ENCODE measurements around the gene SRRM4.

DNA sequence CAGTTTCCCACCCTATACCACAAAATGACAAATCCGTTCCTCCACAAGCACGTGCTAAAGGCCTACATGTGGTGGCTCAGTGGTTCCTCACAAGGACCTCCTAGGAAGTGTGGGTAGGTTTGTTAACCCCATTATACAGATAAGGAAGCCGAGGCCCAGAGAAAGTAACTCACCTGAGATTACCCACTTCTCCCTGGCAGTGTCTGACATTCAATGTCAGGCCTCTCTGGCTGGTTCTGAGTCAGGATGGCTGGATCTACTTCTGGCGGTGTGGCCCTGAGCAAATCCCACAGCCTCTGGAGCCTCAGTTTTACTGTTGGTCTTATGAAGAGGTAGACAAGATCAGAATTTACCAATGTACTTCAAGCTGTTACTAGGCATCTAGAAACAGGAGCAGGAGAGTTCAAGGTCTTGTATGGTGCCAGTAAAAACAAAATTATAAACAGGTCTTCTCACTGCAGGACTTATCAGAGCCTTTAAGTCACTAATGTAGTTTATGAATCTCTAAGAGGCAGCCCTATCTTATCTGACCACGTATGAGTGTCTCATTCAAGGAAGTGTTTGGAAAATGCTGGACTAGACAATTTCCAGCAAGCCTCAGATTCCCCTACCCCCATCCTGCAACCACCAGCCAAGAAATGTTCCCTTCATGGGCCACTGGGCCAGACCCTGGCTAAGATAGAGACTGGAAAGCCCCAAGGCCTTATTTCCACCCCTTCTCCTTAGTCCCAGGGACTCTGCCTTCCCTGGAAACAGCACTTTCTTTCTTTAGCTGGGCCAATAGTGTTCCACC, 201.6 kb downstream of the SRRM4 start:
- TF ChIP-seq TAF1 (IDR thresholded peaks at IDR 0.05; ENCODE audit: borderline replicate concordance, insufficient read depth, low read length), result no peak
- no peak for TF ChIP-seq POLR2AphosphoS5 (IDR thresholded peaks at IDR 0.05; ENCODE audit: low read depth, low read length)
- no peak for TF ChIP-seq SIN3A (IDR thresholded peaks at IDR 0.05; ENCODE audit: borderline replicate concordance, insufficient read depth, low read length)
- TF ChIP-seq REST (IDR thresholded peaks at IDR 0.05; ENCODE audit: insufficient read depth in 1 of 2, low read depth in 2 of 2, low read length in 2 of 2), result no peak
